ENCODE measurements around the gene MAP1LC3B2.

MAP1LC3B2 gene

GRCh38 chr12:116609319-116610114 is 50.3 kb downstream of the MAP1LC3B2 start:
- peak overlapping the region; percentile 36 for H3K4me2 ChIP-seq
- no peaks in the 10 kb centered on the region for H3K27me3 ChIP-seq
- peak overlapping the region; percentile 11; the same call in 1 of the 2 replicates for H3K9ac ChIP-seq
- TF ChIP-seq Cebpa-rat (IDR thresholded peaks at IDR 0.05) = no peak
- H3K4me3 ChIP-seq = no peak overlapping the region
- peak overlapping the region; percentile 55 for H3K27ac ChIP-seq
- peaks cover 26% of the 10 kb centered on the region for H3K9me3 ChIP-seq
- H3K36me3 ChIP-seq = no peaks in the 10 kb centered on the region
- H4K20me1 ChIP-seq = no peaks in the 10 kb centered on the region
- H3K4me1 ChIP-seq = peaks cover 32% of the 10 kb centered on the region

DNA sequence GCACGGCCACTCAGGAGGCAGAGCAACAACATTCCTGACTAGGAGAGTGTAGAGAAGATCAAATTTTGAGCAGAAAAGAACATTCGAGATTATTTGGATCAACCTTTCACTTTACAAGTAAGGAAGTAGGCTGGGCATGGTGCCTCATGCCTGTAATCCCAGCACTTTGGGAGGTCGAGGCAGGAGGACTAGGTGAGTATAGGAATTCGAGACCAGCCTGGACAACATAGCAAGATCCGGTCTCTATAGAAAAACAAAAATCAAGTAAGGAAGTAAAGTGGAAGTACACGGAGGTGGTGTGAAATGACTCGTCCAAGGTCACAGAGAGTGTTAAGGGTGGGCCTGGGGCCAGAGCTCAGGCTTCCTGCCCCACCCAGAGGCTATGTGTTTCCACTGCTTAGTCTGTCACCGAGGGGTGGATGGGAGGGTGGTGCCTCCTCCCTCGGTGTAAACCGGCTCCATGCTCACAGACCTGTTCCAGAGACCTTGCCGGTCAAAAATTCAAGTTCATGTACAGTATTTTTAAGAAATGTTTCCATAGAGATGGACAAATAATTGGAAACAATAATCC is 51.9 kb downstream of the MAP1LC3B2 start:
- Histone ChIP-seq H3K4me3 (no peak overlapping the region), H3K36me3 (no peaks in the 10 kb centered on the region), H3K4me2 (no peak overlapping the region), H3K27me3 (no peaks in the 10 kb centered on the region), H3K27ac (no peak overlapping the region), H3K9ac (no peak overlapping the region), H3K4me1 (peaks cover 17% of the 10 kb centered on the region), H3K9me3 (peaks cover 14% of the 10 kb centered on the region), H4K20me1 (no peaks in the 10 kb centered on the region)
- TF ChIP-seq Cebpa-rat (IDR thresholded peaks at IDR 0.05) = no peak

DNA sequence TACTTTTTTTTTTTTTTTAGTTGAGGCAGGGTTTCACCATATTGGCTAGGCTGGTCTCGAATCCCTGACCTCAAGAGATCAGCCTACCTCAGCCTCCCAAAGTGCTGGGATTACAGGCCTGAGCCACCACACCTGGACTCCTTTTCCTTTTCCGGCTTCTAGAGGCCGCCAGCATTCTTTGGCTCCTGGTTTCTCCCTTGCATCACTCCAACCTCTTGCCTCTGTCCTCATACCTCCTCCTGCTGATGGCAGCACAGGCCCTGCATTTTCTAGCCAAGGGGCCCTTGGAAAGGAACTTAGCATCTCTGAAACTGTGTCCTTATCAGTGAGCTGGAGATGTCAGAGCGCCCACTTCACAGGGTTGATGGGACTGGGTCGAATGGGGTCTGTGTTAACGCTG is 53.3 kb downstream of the MAP1LC3B2 start:
- Histone ChIP-seq H3K27me3 (no peaks in the 10 kb centered on the region), H3K4me3 (no peak overlapping the region), H4K20me1 (no peaks in the 10 kb centered on the region), H3K9me3 (peaks cover 8% of the 10 kb centered on the region), H3K36me3 (no peaks in the 10 kb centered on the region), H3K4me2 (no peak overlapping the region), H3K27ac (no peak overlapping the region), H3K4me1 (peaks cover 13% of the 10 kb centered on the region), H3K9ac (no peak overlapping the region)
- no peak for TF ChIP-seq Cebpa-rat (IDR thresholded peaks at IDR 0.05)

GRCh38 chr12:116613256-116613655 is 54.1 kb downstream of the MAP1LC3B2 start:
- Histone ChIP-seq H3K4me3 (no peak overlapping the region), H3K4me2 (no peak overlapping the region), H3K27ac (0 out of 2 replicates have a peak overlapping the region, but pooled peaks have one; percentile 30), H3K36me3 (no peaks in the 10 kb centered on the region), H3K9me3 (peaks cover 5% of the 10 kb centered on the region), H3K27me3 (no peaks in the 10 kb centered on the region), H4K20me1 (no peaks in the 10 kb centered on the region), H3K9ac (no peak overlapping the region), H3K4me1 (peaks cover 13% of the 10 kb centered on the region)
- TF ChIP-seq Cebpa-rat (IDR thresholded peaks at IDR 0.05) = no peak

GRCh38 chr12:116614194-116614915 is 55.2 kb downstream of the MAP1LC3B2 start:
- Histone ChIP-seq H3K36me3 (no peaks in the 10 kb centered on the region), H4K20me1 (no peaks in the 10 kb centered on the region), H3K4me1 (peaks cover 6% of the 10 kb centered on the region), H3K4me2 (no peak overlapping the region), H3K27ac (no peak overlapping the region), H3K27me3 (no peaks in the 10 kb centered on the region), H3K9ac (no peak overlapping the region), H3K4me3 (no peak overlapping the region), H3K9me3 (peaks cover 9% of the 10 kb centered on the region)
- no peak for TF ChIP-seq Cebpa-rat (IDR thresholded peaks at IDR 0.05)

DNA sequence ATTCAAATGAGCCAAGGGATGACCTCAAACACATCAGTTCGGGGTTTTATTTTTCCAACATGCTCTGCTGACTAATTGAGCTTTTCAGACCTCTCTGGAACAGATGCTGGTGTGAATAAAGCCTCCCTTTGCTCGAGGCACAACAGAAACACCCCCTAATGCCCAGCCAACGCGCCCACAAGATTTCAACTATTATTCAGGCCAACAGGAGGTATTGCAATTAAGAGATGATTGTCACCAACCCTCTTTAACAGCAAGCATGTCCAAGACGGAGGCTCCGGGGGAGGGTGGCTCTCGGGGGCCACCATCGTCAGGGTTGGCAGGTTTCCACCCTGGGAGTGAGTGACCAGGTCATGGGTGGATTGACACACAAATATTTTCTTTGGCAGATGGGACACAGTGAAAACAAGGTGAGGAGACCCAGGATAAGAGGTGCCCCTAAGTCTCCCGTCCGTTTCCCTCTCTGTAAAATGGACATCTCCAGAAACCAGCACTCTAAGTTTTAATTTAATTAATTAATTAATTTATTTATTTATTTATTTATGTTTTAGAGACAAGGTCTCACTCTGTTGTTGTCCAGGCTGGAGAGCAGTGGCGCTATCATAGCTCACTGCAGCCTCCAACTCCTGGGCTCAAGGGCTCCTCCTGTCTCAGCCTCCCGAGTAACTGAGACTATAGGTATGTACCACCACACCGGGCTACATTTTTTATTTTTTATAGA is 56.1 kb downstream of the MAP1LC3B2 start:
- no peaks in the 10 kb centered on the region for H3K4me1 ChIP-seq

GRCh38 chr12:116616536-116617248 is 57.5 kb downstream of the MAP1LC3B2 start:
- H3K9ac ChIP-seq = no peak overlapping the region
- no peak overlapping the region for H3K4me3 ChIP-seq
- no peaks in the 10 kb centered on the region for H3K27me3 ChIP-seq

More for the DNA sequence above, 56.1 kb downstream of the MAP1LC3B2 start:
- no peak overlapping the region for H3K4me2 ChIP-seq
- H3K27me3 ChIP-seq = no peaks in the 10 kb centered on the region
- H3K9ac ChIP-seq = no peak overlapping the region
- no peak overlapping the region for H3K27ac ChIP-seq
- no peaks in the 10 kb centered on the region for H3K36me3 ChIP-seq
- TF ChIP-seq Cebpa-rat (IDR thresholded peaks at IDR 0.05) = no peak
- no peaks in the 10 kb centered on the region for H4K20me1 ChIP-seq
- no peak overlapping the region for H3K4me3 ChIP-seq
- H3K9me3 ChIP-seq = peaks cover 9% of the 10 kb centered on the region

DNA sequence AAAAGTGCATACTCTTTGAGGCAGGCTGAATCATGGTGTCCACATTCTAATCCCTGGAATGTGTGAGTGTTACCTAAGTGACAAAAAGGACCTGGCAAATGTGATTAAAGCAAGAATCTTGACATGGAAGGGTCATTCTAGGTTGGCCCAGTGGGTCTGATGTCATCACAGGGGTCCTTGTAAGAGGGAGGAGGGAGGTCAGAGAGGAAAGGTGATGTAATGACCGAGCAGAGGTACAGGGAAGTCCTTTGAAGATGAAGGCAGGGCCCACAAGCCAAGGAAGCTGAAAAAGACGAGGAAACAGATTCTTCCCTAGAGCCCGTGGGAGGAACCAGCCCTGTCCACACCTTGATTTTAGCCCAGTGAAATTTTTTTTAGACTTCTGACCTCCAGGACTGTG is 60.1 kb downstream of the MAP1LC3B2 start:
- no peak for TF ChIP-seq Cebpa-rat (IDR thresholded peaks at IDR 0.05)
- H3K9me3 ChIP-seq = peaks cover 34% of the 10 kb centered on the region
- H3K4me3 ChIP-seq = no peak overlapping the region
- H4K20me1 ChIP-seq = no peaks in the 10 kb centered on the region
- no peak overlapping the region for H3K27ac ChIP-seq
- H3K4me2 ChIP-seq = no peak overlapping the region
- H3K36me3 ChIP-seq = no peaks in the 10 kb centered on the region
- H3K27me3 ChIP-seq = no peaks in the 10 kb centered on the region
- H3K9ac ChIP-seq = no peak overlapping the region
- peaks cover 1% of the 10 kb centered on the region for H3K4me1 ChIP-seq

More at GRCh38 chr12:116616536-116617248, 57.5 kb downstream of the MAP1LC3B2 start:
- Histone ChIP-seq H3K4me2 (no peak overlapping the region), H3K4me1 (no peaks in the 10 kb centered on the region), H3K36me3 (no peaks in the 10 kb centered on the region), H3K9me3 (peaks cover 9% of the 10 kb centered on the region), H3K27ac (no peak overlapping the region), H4K20me1 (no peaks in the 10 kb centered on the region)
- no peak for TF ChIP-seq Cebpa-rat (IDR thresholded peaks at IDR 0.05)

GRCh38 chr12:116620124-116620491 is 60.9 kb downstream of the MAP1LC3B2 start:
- Histone ChIP-seq H3K27me3 (no peaks in the 10 kb centered on the region), H3K4me3 (no peak overlapping the region), H3K27ac (no peak overlapping the region; the same call in 1 of the 2 replicates), H4K20me1 (no peaks in the 10 kb centered on the region), H3K4me2 (no peak overlapping the region), H3K4me1 (peaks cover 8% of the 10 kb centered on the region), H3K9me3 (peaks cover 36% of the 10 kb centered on the region), H3K36me3 (no peaks in the 10 kb centered on the region), H3K9ac (no peak overlapping the region)
- TF ChIP-seq Cebpa-rat (IDR thresholded peaks at IDR 0.05) = no peak

All from BLaER1 (cell line).